HCT116 (cell line): ENCODE measurements around the gene GCNT2. TPM values are rescaled to one million over a fixed set of nuclear protein-coding genes. Genes with fewer than 3 reads are reported as not detected.

Experiments used
- ATAC-seq: fragments of 200-7000 bp; cut with Tn5 transposase; 2 replicates; pipeline ENCODE4 v1.9.1; 2020; ENCODE audit warnings: mild to moderate bottlenecking, moderate library complexity
- BruUV-seq: library from RNA; stranded (reverse); fragments of 400-500 nt; replicated peaks from 2 replicates; lab custom pipeline; 2021; lab: Mats Ljungman, UMichigan
- CTCF ChIA-PET: fragments of 300-600 bp; sonication (Branson Sonifier 250); formaldehyde crosslinking; loops from one replicate; lab custom pipeline; 2021; ENCODE audit warnings: antibody characterized with exemption; lab: Charles Lee
- POLR2A ChIA-PET: fragments of 300-600, 350-600 bp; sonication (Branson Sonifier 250); formaldehyde crosslinking; loops from one replicate; lab custom pipeline; 2021; ENCODE audit warnings: antibody characterized with exemption; lab: Charles Lee
- RAD21 ChIA-PET, 2 experiments: fragments of 300-600 bp; sonication (Branson Sonifier 250); formaldehyde crosslinking; loops; one replicate each; lab custom pipeline; 2023; ENCODE audit warnings: low total read pairs in 2 of 2; ENCODE audit not compliant: uncharacterized antibody in 2 of 2, unreplicated experiment in 2 of 2, low non-redundant PET in 1 of 2; lab: Charles Lee
- DNase-seq: peaks from one replicate; pipeline ENCODE4 v3.0.0-alpha.2; 2010; ENCODE audit warnings: low read depth, low spot score
- H2AFZ ChIP-seq: fragments of 200-600 bp; shearing (Covaris generic), sonication (generic); 2 replicates; pipeline ENCODE4 v1.6.1; 2017; ENCODE audit warnings: low read depth, mixed run types, mixed read lengths, antibody characterized with exemption, low read length; ENCODE audit not compliant: poor library complexity, severe bottlenecking
- H3K27ac ChIP-seq: 2 replicates; pipeline ENCODE4 v1.5.1; 2012; ENCODE audit warnings: low read depth, low read length
- H3K27me3 ChIP-seq: fragments of 200-600 bp; sonication (generic); 2 replicates; pipeline ENCODE4 v1.6.1; 2016; ENCODE audit warnings: mixed run types, low read length, mixed read lengths; ENCODE audit not compliant: insufficient read depth
- H3K36me3 ChIP-seq, 2 experiments: fragments of 200-500 bp in 1 of 2; fragments of 200-600 bp in 1 of 2; sonication (Bioruptor generic) in 1 of 2; sonication (generic) in 1 of 2; 2 replicates each; pipeline versions ENCODE4 v1.5.1 to v1.6.1; 2014 to 2016; ENCODE audit warnings: low read length in 2 of 2, inconsistent platforms in 1 of 2, mixed read lengths in 1 of 2, mixed run types in 1 of 2; ENCODE audit not compliant: insufficient read depth in 2 of 2, control insufficient read depth in 1 of 2
- H3K4me1 ChIP-seq, 2 experiments: fragments of 200-600 bp in 1 of 2; sonication (generic) in 1 of 2; 2 replicates each; pipeline versions ENCODE4 v1.5.1 to v1.6.1; 2012 to 2017; ENCODE audit warnings: low read length in 2 of 2, inconsistent platforms in 1 of 2, mild to moderate bottlenecking in 1 of 2, mixed read lengths in 1 of 2, mixed run types in 1 of 2, moderate library complexity in 1 of 2; ENCODE audit not compliant: insufficient read depth in 2 of 2, control insufficient read depth in 1 of 2
- H3K4me2 ChIP-seq: fragments of 200-600 bp; sonication (generic); 2 replicates; pipeline ENCODE4 v1.6.1; 2017; ENCODE audit warnings: mixed run types, low read length, mixed read lengths
- H3K4me3 ChIP-seq, 2 experiments: fragments of 200-600 bp in 1 of 2; sonication (generic) in 1 of 2; replicated peaks in 1 of 2; 2 replicates each; pipeline ENCODE4 v1.5.1; 2011 to 2016; ENCODE audit warnings: low read length in 2 of 2, control low read depth in 1 of 2, low read depth in 1 of 2, mild to moderate bottlenecking in 1 of 2, mixed read lengths in 1 of 2, mixed run types in 1 of 2
- H3K79me2 ChIP-seq: fragments of 200-600 bp; sonication (generic); 2 replicates; pipeline ENCODE4 v1.6.1; 2017; ENCODE audit warnings: mild to moderate bottlenecking, mixed run types, low read length, moderate library complexity, mixed read lengths; ENCODE audit not compliant: insufficient read depth
- H3K9ac ChIP-seq: fragments of 200-600 bp; sonication (generic); 2 replicates; pipeline ENCODE4 v1.6.1; 2016; ENCODE audit warnings: low read length, mixed read lengths
- H3K9me2 ChIP-seq: fragments of 200-600 bp; sonication (generic), shearing (Covaris generic); 2 replicates; pipeline ENCODE4 v1.6.1; 2017; ENCODE audit warnings: mixed run types, mild to moderate bottlenecking, moderate library complexity; ENCODE audit not compliant: insufficient read depth
- H3K9me3 ChIP-seq, 2 experiments: fragments of 200-500 bp in 1 of 2; fragments of 200-600 bp in 1 of 2; sonication (Bioruptor generic) in 1 of 2; sonication (generic) in 1 of 2; 2 replicates each; pipeline ENCODE4 v1.6.1; 2014 to 2017; ENCODE audit warnings: low read length in 2 of 2, mixed read lengths in 2 of 2, inconsistent platforms in 1 of 2, low read depth in 1 of 2, mild to moderate bottlenecking in 1 of 2, mixed run types in 1 of 2, moderate library complexity in 1 of 2; ENCODE audit not compliant: control insufficient read depth in 1 of 2, insufficient read depth in 1 of 2
- H4K20me1 ChIP-seq: fragments of 200-600 bp; sonication (generic), shearing (Covaris generic); 2 replicates; pipeline ENCODE4 v1.6.1; 2017; ENCODE audit warnings: mixed run types, mild to moderate bottlenecking, moderate library complexity; ENCODE audit not compliant: insufficient read depth
- YY1 ChIP-seq: IDR thresholded peaks from 2 replicates; pipeline ENCODE4 v1.6.1; 2011; ENCODE audit warnings: low read length, low read depth, moderate library complexity, mild to moderate bottlenecking; ENCODE audit not compliant: insufficient replicate concordance; ENCODE audit errors: extremely low read depth
- ZFX ChIP-seq: fragments of 450-650 bp; IDR thresholded peaks from 2 replicates; pipeline ENCODE4 v1.6.1; 2017
- ZNF274 ChIP-seq: fragments of 200-500 bp; sonication (Bioruptor generic); IDR thresholded peaks from 2 replicates; pipeline ENCODE4 v1.6.1; 2014; ENCODE audit warnings: mild to moderate bottlenecking, low read depth, low read length, inconsistent platforms
- intact Hi-C: fragments of 100-400 bp; cut with micrococcal nuclease; formaldehyde crosslinking; loops from 2 replicates; pipeline ENCODE4 v1.10.0; 2022
- total RNA-seq: library from RNA; stranded (reverse); gene quantifications from one replicate; pipeline ENCODE4 v1.2.1, GENCODE V29; 2021; ENCODE audit not compliant: unreplicated experiment

Gene GCNT2
- total RNA-seq, 1 experiment from 2014 or later: 0.74 TPM

GRCh38 chr6:10640412-10640811 lies 119.3 kb downstream of the GCNT2 start:
- Histone ChIP-seq H3K9me3 (no peaks in the 10 kb centered on the region; a peak in 1 of 4 replicates), H3K27ac (no peak overlapping the region), H2AFZ (no peak overlapping the region), H3K4me1 (no peaks in the 10 kb centered on the region), H3K4me3 (no peak overlapping the region), H4K20me1 (no peaks in the 10 kb centered on the region), H3K79me2 (no peaks in the 10 kb centered on the region), H3K9me2 (no peaks in the 10 kb centered on the region), H3K4me2 (no peak overlapping the region), H3K9ac (no peak overlapping the region), H3K36me3 (no peaks in the 10 kb centered on the region), H3K27me3 (no peaks in the 10 kb centered on the region)
- no TSS peak for BruUV-seq
- RAD21 ChIA-PET: no interaction called here
- ATAC-seq: no peak
- POLR2A ChIA-PET: no interaction called here
- CTCF ChIA-PET: no interaction called here
- TF ChIP-seq ZNF274 (no peak), YY1 (no peak)
- DNase-seq: no peak
- intact Hi-C loops: no loop called here

DNA sequence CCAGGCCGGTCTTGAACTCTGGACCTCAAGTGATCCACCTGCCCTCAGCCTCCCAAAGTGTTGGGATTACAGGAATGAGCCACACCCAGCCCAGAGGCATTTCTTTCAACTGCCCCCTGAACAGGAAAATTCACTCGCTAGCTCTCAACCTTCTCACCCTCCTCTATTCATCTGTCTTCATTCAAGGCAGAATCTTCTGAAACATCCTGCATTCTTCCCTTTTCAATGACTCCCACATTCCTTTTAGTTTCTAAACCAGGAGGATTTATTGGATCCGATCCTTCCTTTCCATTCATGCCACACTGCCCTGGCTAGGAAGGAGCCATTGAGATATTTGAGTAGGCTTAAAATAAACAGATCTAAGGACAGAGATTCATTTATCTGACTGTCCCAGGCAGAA lies 120.4 kb downstream of the GCNT2 start:
- RAD21 ChIA-PET: no interaction called here
- POLR2A ChIA-PET: no interaction called here
- no peak overlapping the region for H3K27ac ChIP-seq
- no peaks in the 10 kb centered on the region for H3K27me3 ChIP-seq
- H2AFZ ChIP-seq: no peak overlapping the region
- ATAC-seq (no peak), DNase-seq (no peak)
- H3K79me2 ChIP-seq: no peaks in the 10 kb centered on the region
- H3K4me2 ChIP-seq: no peak overlapping the region
- BruUV-seq: no TSS peak
- TF ChIP-seq ZFX: no peak
- no peaks in the 10 kb centered on the region for H4K20me1 ChIP-seq
- intact Hi-C loops: no loop called here
- no peaks in the 10 kb centered on the region; a peak in 1 of 4 replicates for H3K9me3 ChIP-seq
- no peak overlapping the region for H3K4me3 ChIP-seq
- no peaks in the 10 kb centered on the region for H3K36me3 ChIP-seq
- no peak overlapping the region for H3K9ac ChIP-seq
- no peaks in the 10 kb centered on the region for H3K9me2 ChIP-seq
- H3K4me1 ChIP-seq: no peaks in the 10 kb centered on the region
- CTCF ChIA-PET: no interaction called here
